CD14-positive monocyte (primary cell): ENCODE results near the gene CDH23. TPM values are rescaled to one million over a fixed set of nuclear protein-coding genes. Genes with fewer than 3 reads are reported as not detected.

Experiments
- DNase-seq, 3 donors: peaks; one replicate each; pipeline ENCODE4 v3.0.0-alpha.2; 2011 to 2022
- H2AFZ ChIP-seq: 2 replicates; pipeline ENCODE4 v1.6.0; 2012; ENCODE audit warnings: mild to moderate bottlenecking, low read depth, low read length, inconsistent platforms; ENCODE audit not compliant: insufficient read depth, poor library complexity, severe bottlenecking
- H3K27ac ChIP-seq, 2 donors: 1 replicate in 1 of 2; 2 replicates in 1 of 2; pipeline ENCODE4 v1.5.1; 2012 to 2013; ENCODE audit warnings: low read length in 2 of 2, control low read depth in 1 of 2, inconsistent platforms in 1 of 2, low read depth in 1 of 2, mild to moderate bottlenecking in 1 of 2
- H3K27me3 ChIP-seq, 2 donors: one replicate each; pipeline versions ENCODE4 v1.6.0 to v1.6.1; 2011 to 2013; ENCODE audit warnings: low read length in 2 of 2; ENCODE audit not compliant: control insufficient read depth in 2 of 2, insufficient read depth in 2 of 2
- H3K36me3 ChIP-seq, 2 donors: replicated peaks in 1 of 2; 1 replicate in 1 of 2; 2 replicates in 1 of 2; pipeline versions ENCODE4 v1.5.1 to v1.6.1; 2012 to 2013; ENCODE audit warnings: low read length in 2 of 2, control low read depth in 1 of 2, inconsistent platforms in 1 of 2, mild to moderate bottlenecking in 1 of 2; ENCODE audit not compliant: insufficient read depth in 2 of 2, control insufficient read depth in 1 of 2
- H3K4me1 ChIP-seq, 2 donors: 1 replicate in 1 of 2; 2 replicates in 1 of 2; pipeline versions ENCODE4 v1.5.1 to v1.6.1; 2012 to 2013; ENCODE audit warnings: low read length in 2 of 2, control low read depth in 1 of 2, inconsistent platforms in 1 of 2, mild to moderate bottlenecking in 1 of 2, moderate library complexity in 1 of 2; ENCODE audit not compliant: insufficient read depth in 2 of 2, control insufficient read depth in 1 of 2
- H3K4me2 ChIP-seq: replicated peaks from 2 replicates; pipeline ENCODE3; 2012; ENCODE audit warnings: low read length, moderate library complexity, mild to moderate bottlenecking; ENCODE audit not compliant: poor library complexity, severe bottlenecking; ENCODE audit errors: extremely low read depth
- H3K4me3 ChIP-seq, 3 experiments: fragments of 200-600 bp in 1 of 3; sonication (generic) in 1 of 3; replicated peaks in 1 of 3; 1 replicate in 2 of 3; 2 replicates in 1 of 3; pipeline ENCODE4 v1.5.1; 2011 to 2013; ENCODE audit warnings: low read length in 3 of 3, mild to moderate bottlenecking in 3 of 3, control low read depth in 2 of 3, low read depth in 2 of 3, inconsistent platforms in 1 of 3, moderate library complexity in 1 of 3
- H3K79me2 ChIP-seq: 2 replicates; pipeline ENCODE4 v1.6.0; 2012; ENCODE audit warnings: mild to moderate bottlenecking, control low read depth, inconsistent platforms, low read length, moderate library complexity; ENCODE audit not compliant: insufficient read depth
- H3K9ac ChIP-seq: 2 replicates; pipeline ENCODE4 v1.6.0; 2017; ENCODE audit warnings: low read length, mild to moderate bottlenecking; ENCODE audit not compliant: insufficient read depth, poor library complexity, severe bottlenecking
- H3K9me3 ChIP-seq, 2 donors: replicated peaks in 1 of 2; 1 replicate in 1 of 2; 2 replicates in 1 of 2; pipeline versions ENCODE4 v1.5.1 to v1.6.1; 2012 to 2013; ENCODE audit warnings: low read length in 2 of 2, control low read depth in 1 of 2; ENCODE audit not compliant: control insufficient read depth in 1 of 2, insufficient read depth in 1 of 2
- H4K20me1 ChIP-seq: 2 replicates; pipeline ENCODE4 v1.6.0; 2012; ENCODE audit warnings: mild to moderate bottlenecking, low read length, control low read depth, moderate library complexity; ENCODE audit not compliant: insufficient read depth
- H3K27ac Mint-ChIP-seq, 7 donors: one replicate each; pipeline ENCODE4 v1.8.0; 2020; ENCODE audit warnings: mild to moderate bottlenecking in 7 of 7, mixed read lengths in 7 of 7, moderate library complexity in 6 of 7, inconsistent platforms in 2 of 7
- H3K27me3 Mint-ChIP-seq, 3 donors: one replicate each; pipeline ENCODE4 v1.8.0; 2021 to 2022; ENCODE audit warnings: low read depth in 3 of 3, mild to moderate bottlenecking in 3 of 3, mixed read lengths in 3 of 3, moderate library complexity in 3 of 3, inconsistent platforms in 1 of 3
- H3K36me3 Mint-ChIP-seq, 2 donors: one replicate each; pipeline ENCODE4 v1.8.0; 2020; ENCODE audit warnings: mixed read lengths in 2 of 2, inconsistent platforms in 1 of 2, mild to moderate bottlenecking in 1 of 2
- H3K4me1 Mint-ChIP-seq: one replicate; pipeline ENCODE4 v1.8.0; 2020; ENCODE audit warnings: mild to moderate bottlenecking, mixed read lengths
- H3K4me3 Mint-ChIP-seq, 2 donors: one replicate each; pipeline ENCODE4 v1.8.0; 2020; ENCODE audit warnings: mild to moderate bottlenecking in 2 of 2, mixed read lengths in 2 of 2, moderate library complexity in 1 of 2
- H3K9me3 Mint-ChIP-seq, 7 donors: one replicate each; pipeline ENCODE4 v1.8.0; 2020 to 2022; ENCODE audit warnings: mixed read lengths in 7 of 7, mild to moderate bottlenecking in 6 of 7, moderate library complexity in 6 of 7, inconsistent platforms in 2 of 7
- CTCF ChIP-seq: fragments of 200-600 bp; IDR thresholded peaks from one replicate; pipeline ENCODE4 v1.8.0; 2022; ENCODE audit warnings: antibody characterized with exemption, mild to moderate bottlenecking
- WGBS: methylation state at CpG from one replicate; pipeline ENCODE4 v1.1.5; 2013; ENCODE audit warnings: missing lambda C conversion rate; ENCODE audit not compliant: insufficient coverage; 5-methylcytosine and 5-hydroxymethylcytosine counted together
- intact Hi-C, 2 donors: fragments of 100-400 bp; cut with micrococcal nuclease; formaldehyde crosslinking; loops; one replicate each; pipeline versions ENCODE4 v1.15.0 to v1.15.1; 2023
- polyA plus RNA-seq, 3 donors: library from polyadenylated mRNA; depleted of rRNA in 1 of 3; unstranded in 2 of 3; stranded (reverse) in 1 of 3; fragments of 300-500 nt in 2 of 3; fragments of >200 nt in 1 of 3; fragmentation: Illumina TruSeq in 2 of 3; gene quantifications; 1 replicate in 2 of 3; 2 replicates in 1 of 3; pipeline ENCODE4 v1.2.3, GENCODE V29; 2012 to 2021

The CDH23 gene
- polyA plus RNA-seq, 3 donors: 8.2 to 36.2 (median 10.5) TPM

- no peak for TF ChIP-seq CTCF
- WGBS: 89% methylated on average over 4 of the region's 7 CpGs
- H3K4me1 ChIP-seq: peaks cover 59 to 80% of the 10 kb centered on the region in 2 donors
- peaks cover 55% of the 10 kb centered on the region for H4K20me1 ChIP-seq
- H3K9me3 Mint-ChIP-seq: peaks cover 0 to 3% (median 0%) of the 10 kb centered on the region in 7 donors
- no peak overlapping the region for H3K4me2 ChIP-seq
- H3K27me3 Mint-ChIP-seq: peaks cover 0 to 2% (median 0%) of the 10 kb centered on the region in 3 donors
- intact Hi-C loops: no loop called here
- H2AFZ ChIP-seq: no peak overlapping the region
- peaks cover 49% of the 10 kb centered on the region for H3K79me2 ChIP-seq
- peaks cover 36 to 58% of the 10 kb centered on the region in 2 donors for H3K36me3 Mint-ChIP-seq
- H3K27me3 ChIP-seq: no peaks in the 10 kb centered on the region
- peak overlapping the region in 2 of 7 donors; percentile 25 to 72 for H3K27ac Mint-ChIP-seq
- no peaks in the 10 kb centered on the region for H3K9me3 ChIP-seq
- DNase-seq: no peak
- peaks cover 7 to 28% of the 10 kb centered on the region in 2 donors for H3K36me3 ChIP-seq
- no peak overlapping the region for H3K4me3 Mint-ChIP-seq
- H3K27ac ChIP-seq: peak overlapping the region; percentile 21 to 62
- H3K4me3 ChIP-seq: no peak overlapping the region
- H3K9ac ChIP-seq: no peak overlapping the region
- H3K4me1 Mint-ChIP-seq: peaks cover 96% of the 10 kb centered on the region
Measured at GRCh38 chr10:71719042-71719441, 322.3 kb downstream of the CDH23 start.

- peak within 1 kb of the TSS; percentile 96 for H3K4me2 ChIP-seq
- DNase-seq: no peak
- peak within 1 kb of the TSS; percentile 76 for H3K9ac ChIP-seq
- TF ChIP-seq CTCF: no peak
- peaks cover 43% of the 10 kb centered on the region for H3K79me2 ChIP-seq
- peak within 1 kb of the TSS in 1 of 2 donors; percentile 16 for H3K4me3 Mint-ChIP-seq
- no peak within 1 kb of the TSS for H3K4me3 ChIP-seq
- H3K4me1 Mint-ChIP-seq: peaks cover 94% of the 10 kb centered on the region
- WGBS: 97% methylated on average over 12 of the region's 14 CpGs
- peak within 1 kb of the TSS; percentile 25 to 84 for H3K27ac ChIP-seq
- peaks cover 0 to 2% (median 0%) of the 10 kb centered on the region in 3 donors for H3K27me3 Mint-ChIP-seq
- intact Hi-C loops: no loop called here
- no peaks in the 10 kb centered on the region for H3K9me3 ChIP-seq
- H3K36me3 Mint-ChIP-seq: peaks cover 39 to 59% of the 10 kb centered on the region in 2 donors
- H3K36me3 ChIP-seq: peaks cover 7 to 28% of the 10 kb centered on the region in 2 donors
- H3K27ac Mint-ChIP-seq: peak within 1 kb of the TSS in 5 of 7 donors; percentile 33 to 82 (median 72)
- no peaks in the 10 kb centered on the region for H3K27me3 ChIP-seq
- H4K20me1 ChIP-seq: peaks cover 55% of the 10 kb centered on the region
- H3K4me1 ChIP-seq: peaks cover 56 to 80% of the 10 kb centered on the region in 2 donors
- peaks cover 0 to 3% (median 0%) of the 10 kb centered on the region in 7 donors for H3K9me3 Mint-ChIP-seq
- no peak within 1 kb of the TSS for H2AFZ ChIP-seq
Measured at GRCh38 chr10:71719464-71720201, 322.9 kb downstream of the CDH23 start, which contains the start of gene C10orf105. Gene C10orf105, minus strand, starts transcription at chr10:71719778. Its CDS starts 3,441 bp downstream, at chr10:71716337.
